T-helper 1 cell (primary cell): ENCODE results near the gene KRT82.

Source experiments
- DNase-seq, 5 donors: peaks; one replicate each; pipeline ENCODE4 v3.0.0-alpha.2; 2012 to 2020

KRT82 gene

DNA sequence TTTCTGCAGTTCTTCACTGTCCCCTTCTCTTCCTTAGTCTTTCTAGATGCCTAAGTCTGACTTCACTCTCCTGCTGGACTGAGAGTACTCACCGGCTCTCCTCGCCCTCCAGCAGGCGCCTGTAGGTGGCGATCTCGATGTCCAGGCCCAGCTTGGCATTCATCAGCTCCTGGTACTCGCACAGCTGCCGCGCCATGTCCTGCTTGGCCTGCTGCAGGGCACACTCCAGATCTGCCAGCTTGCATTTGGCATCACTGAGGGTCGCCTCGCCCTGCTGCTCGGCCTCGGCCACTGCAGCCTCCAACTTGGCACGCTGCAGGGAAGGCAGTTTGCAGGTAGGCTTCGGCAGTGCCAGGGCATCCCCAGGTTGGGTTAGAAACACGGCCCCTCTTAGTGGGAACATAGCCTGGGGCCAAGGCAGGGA, 25.9 kb downstream of the KRT82 start:
- no peak for DNase-seq

DNA sequence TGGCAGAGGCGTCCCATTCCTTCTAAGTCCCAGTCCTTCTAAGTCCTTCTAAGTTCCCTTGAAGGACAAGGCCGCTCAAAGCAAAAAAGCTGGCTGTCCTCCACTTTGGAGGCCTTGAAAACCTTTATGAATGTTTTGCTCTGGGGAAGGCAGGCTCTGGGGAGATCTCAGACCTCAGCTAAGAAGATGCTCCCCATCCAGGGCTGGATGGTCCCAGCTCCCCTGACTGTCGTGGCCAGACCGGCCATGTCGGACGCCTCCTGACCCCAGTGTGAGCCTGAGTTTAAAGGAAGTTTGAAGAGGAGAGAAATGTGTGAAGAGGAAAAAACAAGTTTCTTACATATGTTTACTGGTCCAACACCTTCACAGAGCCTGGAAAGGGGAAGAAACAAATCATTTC, 26.6 kb downstream of the KRT82 start:
- no peak for DNase-seq

DNA sequence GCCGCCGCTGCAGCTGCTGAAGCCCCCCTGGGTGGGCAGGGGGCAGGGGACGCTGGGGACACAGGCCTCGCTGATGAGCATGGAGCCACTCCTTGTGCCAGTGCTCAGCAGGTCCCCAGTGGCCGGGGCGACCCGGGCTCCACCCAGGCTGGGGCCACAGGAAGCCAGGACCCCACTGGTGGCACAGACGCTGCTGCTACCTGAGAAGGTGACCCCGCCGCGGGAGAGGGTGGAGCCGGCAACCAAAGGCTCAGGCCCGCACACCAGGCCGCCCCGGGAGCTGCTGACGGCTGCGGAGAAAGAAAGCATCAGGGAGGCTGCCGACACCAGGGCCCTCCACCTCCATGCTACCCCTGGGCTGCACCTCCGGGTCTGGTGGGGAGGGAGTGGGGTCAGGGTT, 28.0 kb downstream of the KRT82 start:
- no peak for DNase-seq

DNA sequence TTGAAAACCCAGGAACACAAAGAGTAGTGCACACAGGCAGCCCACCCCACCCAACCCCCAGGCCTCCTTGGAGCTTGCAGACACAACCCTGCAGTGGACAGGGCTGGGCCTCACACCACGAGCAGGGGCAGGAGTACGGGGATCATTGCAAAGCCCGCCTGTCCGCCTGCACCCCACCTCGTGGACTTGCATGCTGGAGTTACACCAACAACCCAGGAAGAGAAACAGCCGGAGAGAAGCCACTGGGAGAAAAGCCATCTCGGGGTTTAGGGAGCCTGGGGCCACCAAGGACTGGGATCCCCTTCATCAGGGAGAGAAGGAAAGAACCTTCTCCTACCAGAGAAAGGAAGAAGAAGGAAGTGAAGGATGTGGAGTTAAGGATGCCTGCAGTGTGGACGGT, 28.9 kb downstream of the KRT82 start:
- no peak for DNase-seq

DNA sequence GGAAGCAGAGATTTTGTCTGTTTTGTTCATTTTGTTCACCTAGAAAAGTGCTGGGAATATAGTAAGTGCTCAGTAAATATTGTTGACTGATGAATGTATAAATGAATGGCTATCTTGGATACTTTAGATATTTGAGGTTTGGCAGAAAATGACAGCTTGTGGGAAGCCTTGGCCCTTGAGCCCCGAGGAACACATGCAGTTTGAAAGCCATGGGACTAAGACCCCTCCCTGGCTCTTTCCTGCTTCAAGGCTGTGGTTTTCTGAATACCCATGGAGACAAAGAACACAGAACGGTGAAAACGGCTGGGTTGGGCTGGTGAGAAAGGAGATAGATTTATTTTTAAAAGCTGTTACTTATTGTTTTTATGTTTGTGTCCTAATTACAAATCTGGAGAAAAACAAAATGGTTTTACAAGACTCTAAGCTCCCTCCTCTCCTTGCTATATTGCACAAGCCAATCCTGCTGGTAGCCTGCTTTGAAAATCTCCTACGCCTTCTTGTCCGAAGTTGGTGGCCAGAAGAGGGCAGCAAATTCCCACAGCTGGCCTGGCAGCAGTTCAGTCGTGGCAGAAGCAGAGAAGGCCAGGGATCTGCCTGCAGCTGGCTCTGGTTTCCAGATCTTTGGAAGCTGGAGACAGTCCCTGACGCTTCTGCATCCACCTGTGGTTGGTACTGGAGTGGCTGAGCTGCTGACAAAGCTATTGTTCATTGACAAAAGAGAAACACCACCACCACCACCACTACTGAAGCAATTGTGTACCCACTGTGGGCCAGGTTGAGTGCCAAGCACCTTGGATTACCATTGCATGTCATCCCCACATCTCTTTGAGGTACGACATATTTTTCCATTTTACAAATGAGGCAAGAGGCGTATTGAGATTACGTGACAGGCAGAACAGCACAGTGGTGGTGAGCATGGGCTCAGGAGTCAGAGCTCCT, 33.6 kb downstream of the KRT82 start:
- DNase-seq, result peak in 2 of 5 donors; percentile 26 to 36

DNA sequence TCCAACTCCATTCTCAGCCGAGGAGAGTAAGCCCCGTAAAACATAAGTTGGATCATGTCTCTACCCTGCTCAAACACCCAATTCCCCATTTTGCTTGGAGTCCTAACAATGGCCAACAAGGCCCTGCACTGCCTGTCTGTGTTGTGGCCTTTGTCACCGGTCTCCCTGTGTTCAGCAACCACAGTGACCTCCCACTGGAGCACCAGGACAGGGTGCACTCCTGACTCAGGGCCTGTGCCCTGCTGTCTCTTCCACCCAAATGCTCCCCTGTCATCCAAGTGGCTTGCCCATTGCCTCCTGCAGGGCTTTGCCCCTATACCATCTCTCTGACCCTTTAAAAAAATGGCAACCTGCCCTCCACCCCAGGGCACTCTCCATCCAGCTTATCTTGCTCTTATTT, 34.4 kb downstream of the KRT82 start:
- no peak for DNase-seq

DNA sequence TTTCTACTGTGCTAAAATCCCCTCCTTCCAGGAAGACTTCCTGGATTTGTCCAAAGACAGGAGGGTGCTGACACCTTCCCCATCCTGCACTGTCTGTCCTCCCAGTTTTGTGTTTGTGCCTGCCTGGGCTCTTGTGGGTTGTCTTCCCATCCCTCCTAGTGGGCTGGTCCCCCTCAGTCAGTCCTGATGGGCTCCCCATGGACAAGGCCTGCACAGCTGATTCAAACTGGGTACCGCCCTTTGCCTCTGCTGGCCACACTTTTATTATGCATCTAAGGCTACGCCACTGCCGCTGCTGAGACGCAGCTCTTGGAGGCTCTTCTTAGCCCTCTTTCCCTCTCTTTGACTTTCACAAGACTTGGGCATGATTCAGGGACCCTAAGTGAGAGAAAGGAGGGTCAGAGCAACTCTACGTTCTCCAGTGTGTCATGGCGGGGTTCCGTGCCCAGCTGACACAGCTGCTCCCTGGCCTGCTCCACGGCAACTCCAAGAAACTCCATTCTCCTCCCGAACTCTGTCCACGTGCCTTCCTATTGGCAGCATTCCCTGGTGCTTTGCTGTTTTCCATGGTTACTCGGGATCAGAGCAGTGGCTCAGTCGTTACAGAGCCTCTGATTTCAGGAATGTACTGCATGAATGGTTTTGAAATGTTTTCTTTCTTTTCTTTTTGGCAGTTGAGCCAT, 35.1 kb downstream of the KRT82 start:
- no peak for DNase-seq

DNA sequence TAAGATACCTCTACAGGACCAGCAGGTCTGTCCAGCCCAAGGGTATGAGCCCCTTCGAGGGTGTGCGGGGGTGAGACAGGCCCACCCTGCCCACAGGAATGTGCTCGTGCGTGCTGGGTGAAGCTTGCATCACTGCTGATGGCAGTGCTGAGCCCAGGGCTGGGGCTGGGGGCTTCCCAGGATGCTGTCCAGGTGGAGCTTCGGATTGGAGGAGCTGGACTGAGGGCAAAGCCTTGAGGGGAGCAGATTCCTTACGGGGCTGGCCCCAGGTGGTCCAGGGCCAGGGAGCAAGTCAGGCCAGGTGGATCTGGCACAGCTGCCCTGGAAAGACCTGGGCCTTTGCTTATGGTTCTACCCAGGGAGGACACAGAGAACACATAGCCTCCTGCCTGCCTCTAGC, 36.3 kb downstream of the KRT82 start:
- no peak for DNase-seq

DNA sequence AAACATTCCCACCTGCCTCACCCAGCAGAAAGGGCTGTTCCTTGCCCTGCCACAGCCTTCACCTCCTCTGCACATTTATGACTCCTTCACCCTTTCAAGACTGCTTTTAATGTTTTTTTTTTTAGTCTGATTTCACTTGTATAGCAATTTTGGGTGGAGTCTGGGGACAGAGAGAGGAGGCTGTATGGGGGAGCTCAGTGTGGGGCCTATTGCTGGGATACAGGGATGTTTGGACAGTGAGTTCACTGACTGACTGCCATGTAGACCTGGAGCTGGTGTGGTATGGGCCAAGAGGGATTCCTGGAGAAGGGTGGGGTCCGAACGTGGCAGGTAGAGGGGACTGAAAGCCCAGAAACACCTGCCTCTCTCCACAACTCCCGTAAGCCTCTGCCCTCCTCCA, 36.9 kb downstream of the KRT82 start:
- DNase-seq, result no peak

DNA sequence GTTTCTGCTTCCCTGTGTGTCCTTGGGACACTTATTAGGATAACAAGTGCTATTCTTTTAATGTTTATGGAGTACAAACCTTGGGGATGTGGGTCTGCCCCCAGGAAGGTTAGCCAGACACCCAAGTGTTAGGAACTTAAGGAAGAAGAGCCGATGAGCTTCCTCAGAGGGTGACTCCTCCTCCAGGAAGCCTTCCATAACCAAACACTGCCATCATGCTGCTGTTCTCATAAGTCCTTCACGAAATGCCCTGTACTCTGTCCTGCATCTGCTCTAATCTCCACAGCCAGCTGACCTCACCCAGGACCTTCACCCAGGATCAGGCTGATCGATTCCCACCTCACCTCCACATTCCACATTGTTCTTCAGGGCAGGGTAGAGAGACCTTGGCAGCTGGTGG, 37.6 kb downstream of the KRT82 start:
- no peak for DNase-seq

DNA sequence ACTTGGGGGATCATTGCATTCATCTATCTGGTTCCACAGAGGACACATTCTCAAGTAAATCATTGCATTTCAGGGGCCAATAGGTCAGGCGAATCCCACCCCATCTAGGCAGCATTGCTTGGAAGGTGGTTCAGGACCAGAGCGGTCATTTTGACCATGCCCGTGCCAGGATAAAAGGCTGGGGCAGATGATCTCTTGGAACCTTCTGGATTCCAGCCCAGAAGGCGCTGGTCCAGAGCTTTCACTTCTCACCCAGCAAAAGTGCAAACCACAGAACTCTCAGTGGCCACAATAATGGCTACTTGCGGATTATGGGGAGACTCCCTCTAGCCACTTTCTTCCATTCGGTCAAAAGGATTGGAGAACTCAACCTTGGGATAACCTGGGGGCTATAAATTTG, 38.3 kb downstream of the KRT82 start:
- no peak for DNase-seq

DNA sequence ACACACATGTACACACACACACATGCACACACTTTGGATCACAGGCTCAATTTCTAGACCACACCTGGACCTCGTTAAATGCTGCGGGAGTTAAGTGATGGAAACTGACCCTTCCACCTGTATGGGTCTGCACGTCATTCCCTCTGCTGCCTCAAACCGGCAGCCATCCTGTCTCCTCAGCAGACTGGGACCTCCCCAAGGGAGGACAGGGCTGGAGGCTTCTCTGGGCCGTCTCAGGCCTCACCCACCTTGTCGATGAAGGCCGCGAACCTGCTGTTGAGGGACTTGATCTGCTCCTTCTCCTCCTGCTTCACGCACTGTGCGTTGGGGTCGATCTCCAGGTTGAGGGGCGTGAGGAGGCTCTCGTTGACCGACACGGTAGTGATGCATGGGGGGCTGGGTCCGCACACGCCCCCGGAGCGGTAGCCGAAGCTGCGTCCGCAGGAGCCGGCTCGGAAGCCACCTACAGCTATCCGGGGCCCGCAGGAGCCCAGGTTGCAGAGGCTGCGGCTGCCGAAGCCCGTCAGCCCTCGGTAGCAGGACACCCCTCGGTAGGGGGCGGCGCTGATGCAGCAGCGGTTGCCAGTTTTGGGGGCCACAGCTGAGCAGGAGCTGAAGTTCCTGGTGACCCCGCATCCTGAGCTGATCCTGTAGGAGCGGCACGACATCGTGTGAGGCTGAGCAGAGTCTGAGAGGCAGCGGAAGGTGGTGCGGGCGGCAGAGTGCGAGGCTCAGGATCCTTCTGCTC, 39.2 kb downstream of the KRT82 start, which contains the start of gene KRT85:
TSS of gene KRT85 (minus strand) at position 744 of the 748 bp plus-strand sequence. CDS start at position 668, 76 bp downstream.
- no peak for DNase-seq

DNA sequence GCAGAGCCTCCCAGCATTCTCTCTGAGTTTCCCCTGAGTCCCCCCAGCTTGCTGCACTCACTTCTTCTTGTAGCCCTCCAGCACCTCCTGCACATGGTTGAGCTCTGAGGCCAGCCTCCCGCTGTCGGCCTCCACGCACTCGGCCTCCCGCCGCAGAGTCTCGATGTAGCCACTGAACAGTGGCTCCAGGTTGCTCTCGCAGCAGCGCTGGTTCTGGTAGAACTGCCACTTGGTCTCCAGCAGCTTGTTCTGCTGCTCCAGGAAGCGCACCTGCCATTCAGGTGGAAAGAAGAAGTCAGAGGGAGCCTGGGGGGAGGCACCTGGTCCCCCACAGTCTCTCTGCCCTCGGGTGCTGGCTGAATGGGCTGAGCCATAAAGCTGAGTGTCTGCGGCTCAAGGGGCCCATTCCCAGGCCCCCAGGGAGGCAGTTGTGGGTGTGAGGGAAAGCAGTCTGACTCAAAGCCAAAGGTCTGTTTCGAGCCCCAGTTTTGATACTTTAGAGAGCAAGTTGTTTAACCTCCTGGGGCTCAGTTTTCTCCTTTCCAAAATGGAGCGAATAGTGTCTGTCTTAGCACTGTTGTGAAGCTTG, 41.1 kb downstream of the KRT82 start:
- no peak for DNase-seq

DNA sequence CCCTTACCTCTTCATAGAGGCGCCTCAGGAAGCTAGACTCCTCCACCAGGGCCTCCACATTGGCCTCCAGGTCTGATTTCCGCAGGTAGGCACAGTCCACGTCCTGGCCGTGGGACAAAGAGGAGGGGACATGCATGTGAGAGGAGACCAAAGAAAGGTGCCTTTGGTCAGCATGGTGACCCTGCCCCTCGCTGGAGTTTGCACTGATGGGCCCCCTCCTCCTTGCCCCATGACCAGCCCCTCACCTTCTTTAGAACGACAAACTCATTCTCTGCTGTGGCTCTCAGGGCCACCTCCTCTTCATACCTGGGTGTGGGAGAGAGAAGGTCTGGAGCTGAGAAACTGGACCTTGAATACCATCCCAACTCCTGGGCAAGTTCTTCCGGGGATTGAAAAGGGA, 42.1 kb downstream of the KRT82 start:
- no peak for DNase-seq

DNA sequence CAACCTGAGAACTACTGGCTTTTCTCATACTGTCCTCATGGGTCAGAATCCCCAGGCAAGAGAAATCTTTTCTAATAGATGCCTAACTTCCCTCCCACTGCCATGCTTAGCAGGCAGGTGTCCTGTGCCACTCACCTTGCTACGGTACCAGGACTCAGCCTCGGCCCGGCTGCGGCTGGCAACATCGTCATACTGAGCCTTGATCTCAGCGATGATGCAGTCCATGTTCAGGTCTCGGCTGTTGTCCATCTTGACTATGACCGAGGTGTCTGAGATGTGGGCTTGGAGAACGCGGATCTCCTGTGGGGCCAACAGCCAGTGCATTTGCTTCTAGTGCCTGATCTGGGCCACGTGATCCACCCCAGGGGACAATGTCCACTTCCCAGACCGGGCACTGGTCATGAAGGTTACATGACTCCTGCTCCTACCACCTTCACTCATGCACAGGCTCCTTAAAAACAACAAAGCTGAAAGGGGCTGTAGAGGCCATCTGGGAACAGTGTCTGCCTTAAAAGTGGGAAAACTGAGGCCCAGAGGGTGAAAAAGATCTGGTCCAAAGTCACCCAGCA, 42.9 kb downstream of the KRT82 start:
- DNase-seq, result no peak

DNA sequence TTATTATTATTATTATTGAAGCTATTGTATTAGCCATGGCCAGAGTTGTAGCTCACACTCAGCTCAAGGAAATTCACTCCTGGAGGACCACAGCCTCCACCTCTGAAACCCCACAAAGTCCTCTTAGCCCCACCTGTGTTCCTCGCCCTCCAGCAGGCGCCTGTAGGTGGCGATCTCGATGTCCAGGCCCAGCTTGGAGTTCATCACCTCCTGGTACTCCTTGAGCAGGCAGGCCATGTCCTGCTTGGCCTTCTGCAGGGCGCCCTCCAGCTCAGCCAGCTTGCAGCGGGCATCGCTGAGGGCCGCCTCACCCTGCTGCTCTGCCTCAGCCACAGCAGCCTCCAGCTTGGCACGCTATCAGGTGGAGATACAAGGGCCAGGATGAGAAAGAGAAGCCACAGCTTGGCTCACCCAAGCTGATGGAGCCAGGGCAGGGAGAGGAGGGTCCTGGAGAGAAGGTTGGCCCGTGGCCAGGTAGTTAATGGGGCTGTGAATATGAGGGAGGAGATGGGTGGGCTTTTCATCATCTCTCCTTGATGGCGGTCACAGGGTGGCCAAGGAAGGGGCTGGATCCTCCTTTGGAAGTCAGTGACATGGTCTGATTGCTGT, 43.9 kb downstream of the KRT82 start:
- DNase-seq, result no peak

DNA sequence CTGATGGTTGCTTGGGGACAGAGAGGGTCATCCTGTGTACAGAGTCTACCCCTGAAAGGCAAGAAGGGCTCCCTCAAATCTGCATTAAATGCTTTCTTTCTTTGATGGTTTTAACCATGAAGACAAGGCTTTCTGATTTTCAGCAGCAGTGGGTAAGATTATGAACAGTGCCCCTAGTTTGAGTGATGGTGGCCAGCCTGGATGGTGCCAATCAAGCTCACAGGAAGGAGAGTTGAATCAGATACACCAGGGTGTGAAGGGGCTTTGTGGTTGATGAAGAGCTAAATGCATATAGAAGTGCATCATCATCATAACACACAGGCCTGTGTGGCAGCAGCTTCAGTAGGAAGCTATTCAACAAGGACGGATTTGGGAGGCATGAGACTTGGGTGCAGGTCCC, 44.6 kb downstream of the KRT82 start:
- no peak for DNase-seq

DNA sequence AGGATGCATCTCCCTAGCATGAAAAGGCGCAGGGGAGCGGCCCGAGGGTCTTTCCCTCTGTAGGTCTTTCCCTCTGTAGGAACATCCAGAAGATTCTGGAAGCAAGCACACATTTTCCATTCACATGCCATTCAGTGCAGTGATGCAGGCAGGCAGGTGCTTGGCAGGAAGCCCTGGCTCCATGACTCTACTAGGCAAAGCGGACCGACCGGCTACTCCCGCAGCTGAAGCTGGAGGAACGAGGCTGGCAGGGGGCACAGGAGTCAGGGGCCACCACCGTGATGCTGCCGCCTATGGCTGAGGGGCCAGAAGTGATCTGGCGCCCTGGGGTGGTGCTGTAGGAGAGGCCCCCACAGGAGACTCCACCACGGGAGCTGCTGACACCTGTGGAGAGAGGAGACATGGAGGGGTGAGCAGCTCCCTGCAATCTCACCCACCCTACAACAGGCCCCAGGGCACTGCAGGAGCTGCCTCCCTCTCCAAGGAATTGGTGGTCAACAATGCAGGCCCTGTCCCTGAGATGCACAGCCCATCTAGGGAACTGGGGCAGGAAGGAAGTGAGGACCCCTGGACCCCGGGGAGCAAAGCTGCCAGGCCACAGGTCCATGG, 45.4 kb downstream of the KRT82 start:
- DNase-seq, result no peak

DNA sequence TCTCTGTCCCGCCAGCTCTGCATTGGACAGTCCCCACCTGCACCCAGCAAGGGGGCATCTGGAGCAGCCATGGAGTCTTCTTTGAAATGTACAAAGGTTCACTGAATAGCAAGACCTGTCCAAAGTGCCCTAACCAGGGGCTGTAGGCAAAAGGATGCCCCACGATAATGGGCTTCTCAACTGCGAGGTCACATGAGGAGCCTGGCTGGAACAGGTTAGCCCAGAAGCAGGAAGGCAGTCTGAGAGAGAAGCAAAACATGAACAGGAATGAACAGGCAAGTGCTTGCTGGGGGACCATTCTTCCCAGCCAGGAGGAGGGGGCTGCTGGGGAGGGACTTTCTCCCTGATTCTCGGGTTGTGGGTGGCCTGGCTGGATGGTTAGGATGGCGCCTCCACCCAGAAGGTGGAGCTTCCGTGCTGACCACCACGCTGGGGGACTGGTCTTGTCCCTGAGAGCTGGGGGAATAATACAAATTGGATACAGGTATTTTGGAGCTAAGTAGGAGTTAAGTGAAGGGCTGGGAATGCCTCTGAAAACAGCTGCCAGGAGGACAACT, 46.0 kb downstream of the KRT82 start:
- DNase-seq, result no peak

DNA sequence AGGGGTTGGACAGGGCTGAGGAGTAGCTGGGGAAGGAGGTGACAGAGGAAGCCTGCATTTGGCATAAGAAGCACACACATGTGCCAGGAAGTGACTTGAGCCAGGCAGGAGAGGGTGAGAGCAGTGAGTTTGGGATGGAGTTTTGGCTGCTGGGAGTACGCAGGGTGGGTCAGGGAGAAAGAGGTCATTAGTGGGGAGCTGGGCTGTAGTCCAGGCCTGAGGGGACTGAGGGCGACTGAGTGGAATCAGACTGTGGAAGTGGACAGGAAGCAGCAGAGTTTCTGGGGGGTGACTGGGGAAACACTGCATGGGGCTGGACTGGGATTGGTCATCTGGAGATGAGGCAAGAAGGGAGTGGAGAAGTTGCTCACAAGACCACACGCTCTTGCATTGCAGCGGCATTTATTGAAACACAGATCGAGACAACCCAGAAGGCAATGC, 46.5 kb downstream of the KRT82 start:
- no peak for DNase-seq
